Measurements from ENCODE around the gene SPRR2A.
"Not testable (repeated sequence)": the region's sequence is repeated elsewhere in the genome, so short reads cannot be mapped to it uniquely, and the experiment has no call there.

Gene SPRR2A

DNA sequence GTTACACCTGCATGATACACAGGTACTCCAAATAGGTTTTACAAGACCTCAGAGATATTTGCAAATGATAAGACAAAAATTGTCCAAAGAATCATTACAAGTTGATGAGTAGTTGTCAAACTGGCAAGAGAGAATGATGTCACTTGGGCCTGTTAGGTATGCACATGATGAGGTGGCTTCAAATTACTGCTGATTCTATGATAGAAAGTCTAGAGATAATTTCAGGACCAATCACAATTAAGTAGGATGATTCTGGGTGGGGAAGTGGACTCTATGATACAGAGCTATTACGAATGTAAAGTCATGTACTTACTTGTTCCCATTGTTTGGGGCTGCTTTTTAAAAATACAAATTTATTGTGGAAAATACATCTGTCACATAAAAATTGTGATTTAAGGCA lies 31.5 kb downstream of the SPRR2A start:
- DNase-seq (ENCODE audit: low read depth in 1 of 2, low spot score in 1 of 2) = no peak

DNA sequence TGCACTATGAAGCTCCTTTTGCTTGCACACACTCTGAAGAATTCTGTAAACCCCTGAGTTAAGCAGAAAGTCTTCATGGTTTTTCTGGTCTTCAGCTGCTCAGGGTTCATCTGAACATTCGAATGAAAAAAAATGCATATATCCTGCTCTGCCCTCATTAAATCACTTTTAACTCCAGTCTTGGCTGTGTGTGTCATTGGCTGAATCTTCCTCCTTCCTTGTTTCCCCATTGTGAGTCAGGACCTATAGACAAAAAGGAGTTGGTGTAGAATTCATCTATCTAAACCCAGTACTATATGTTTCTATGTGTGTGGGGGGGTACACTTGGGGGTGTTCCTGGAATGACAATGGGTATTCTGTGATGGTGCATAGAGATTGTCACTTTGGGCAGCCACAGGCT lies 32.9 kb downstream of the SPRR2A start:
- DNase-seq (ENCODE audit: low read depth in 1 of 2, low spot score in 1 of 2) = no peak

DNA sequence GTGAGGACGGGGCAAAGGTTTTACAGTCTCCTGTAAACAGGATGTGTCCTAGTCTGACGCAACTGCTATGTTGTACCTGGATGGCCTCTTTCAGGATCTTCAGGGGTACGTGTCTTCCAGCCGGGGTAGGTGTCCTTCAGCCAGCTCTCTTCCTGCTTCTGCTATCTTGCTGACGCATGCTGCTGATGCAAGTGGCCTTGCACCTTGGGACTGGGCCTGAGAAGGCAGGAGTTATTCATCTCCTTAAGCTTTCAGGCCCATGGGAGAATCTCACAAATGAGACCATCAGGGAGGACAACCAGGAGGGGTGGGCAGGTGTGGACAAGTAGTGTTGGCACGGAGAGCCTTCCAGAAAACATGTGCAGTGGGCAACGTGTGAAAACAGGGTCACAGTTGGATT lies 34.2 kb downstream of the SPRR2A start:
- no peak for DNase-seq (ENCODE audit: low read depth in 1 of 2, low spot score in 1 of 2)

DNA sequence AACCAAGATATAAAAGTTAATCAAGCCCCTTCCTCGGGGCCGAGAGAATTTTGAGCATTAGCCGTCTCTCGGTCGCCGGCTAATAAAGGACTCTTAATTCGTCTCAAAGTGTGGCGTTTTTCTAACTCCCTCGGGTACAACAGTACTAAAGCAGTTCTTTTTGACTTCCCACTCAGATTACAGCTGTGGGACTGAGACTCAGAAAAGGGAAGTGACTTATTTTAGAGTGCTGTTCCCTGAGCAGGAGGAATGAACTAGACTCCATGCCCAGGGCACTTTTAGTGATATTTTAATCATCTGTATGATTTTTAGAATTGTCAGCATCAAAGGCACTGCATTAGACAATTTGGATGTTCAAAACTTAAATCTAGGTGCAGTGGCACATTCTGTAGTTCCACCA lies 35.0 kb downstream of the SPRR2A start:
- not testable (repeated sequence) for DNase-seq (ENCODE audit: low read depth in 1 of 2, low spot score in 1 of 2)

DNA sequence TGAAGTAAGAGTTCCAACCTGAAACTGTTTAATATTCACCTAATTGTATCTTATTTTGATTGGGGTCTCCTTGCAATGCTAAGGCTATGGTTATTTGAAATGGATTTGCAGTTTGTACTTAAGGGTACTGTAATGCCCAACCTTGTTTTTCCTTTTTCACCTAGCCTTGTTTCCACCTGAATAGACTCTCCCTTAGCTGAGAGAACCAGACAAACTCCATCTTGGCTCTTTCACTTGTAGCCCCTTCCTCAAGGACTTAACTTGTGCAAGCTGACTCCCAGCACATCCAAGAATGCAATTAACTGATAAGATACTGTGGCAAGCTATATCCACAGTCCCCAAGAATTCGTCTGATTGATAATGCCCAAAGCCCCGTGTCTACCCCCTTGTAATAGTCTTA lies 35.5 kb downstream of the SPRR2A start:
- DNase-seq (ENCODE audit: low read depth in 1 of 2, low spot score in 1 of 2) = not testable (repeated sequence)

DNA sequence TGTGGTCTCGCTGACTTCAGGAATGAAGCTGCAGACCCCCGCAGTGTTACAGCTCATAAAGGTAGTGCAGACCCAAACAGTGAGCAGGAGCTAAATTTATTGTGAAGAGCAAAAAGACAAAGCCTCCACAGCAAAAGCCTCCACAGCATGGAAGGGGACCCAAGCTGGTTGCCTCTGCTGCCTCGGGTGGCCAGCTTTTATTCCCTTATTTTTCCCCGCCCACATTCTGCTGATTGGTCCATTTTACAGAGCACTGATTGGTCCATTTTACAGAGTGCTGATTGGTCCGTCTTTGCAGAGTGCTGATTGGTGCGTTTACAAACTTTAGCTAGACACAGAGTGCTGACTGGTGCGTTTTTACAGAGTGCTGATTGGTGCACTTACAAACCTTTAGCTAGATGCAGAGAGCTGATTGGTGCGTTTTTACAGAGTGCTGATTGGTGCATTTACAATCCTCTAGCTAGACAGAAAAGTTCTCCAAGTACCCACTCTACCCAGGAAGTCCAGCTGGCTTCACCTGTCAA lies 46.0 kb downstream of the SPRR2A start:
- not testable (repeated sequence) for DNase-seq (ENCODE audit: low read depth in 1 of 2, low spot score in 1 of 2)
